Rectal smooth muscle tissue (tissue), 1 donor: ENCODE measurements around the gene UBL3.

Source experiments
- H3K27ac ChIP-seq: one replicate; pipeline ENCODE4 v1.7.0; 2013; ENCODE audit warnings: low read depth, low read length, inconsistent platforms
- H3K27me3 ChIP-seq: one replicate; pipeline ENCODE4 v1.7.0; 2013; ENCODE audit warnings: low read length; ENCODE audit not compliant: control insufficient read depth, insufficient read depth
- H3K36me3 ChIP-seq: one replicate; pipeline ENCODE4 v1.7.0; 2013; ENCODE audit warnings: low read length; ENCODE audit not compliant: control insufficient read depth, insufficient read depth
- H3K4me1 ChIP-seq: one replicate; pipeline ENCODE4 v1.7.0; 2013; ENCODE audit warnings: low read length; ENCODE audit not compliant: control insufficient read depth, insufficient read depth
- H3K4me3 ChIP-seq: one replicate; pipeline ENCODE4 v1.7.0; 2013; ENCODE audit warnings: low read length
- H3K9ac ChIP-seq: one replicate; pipeline ENCODE4 v1.7.0; 2013; ENCODE audit warnings: low read length

UBL3 gene

DNA sequence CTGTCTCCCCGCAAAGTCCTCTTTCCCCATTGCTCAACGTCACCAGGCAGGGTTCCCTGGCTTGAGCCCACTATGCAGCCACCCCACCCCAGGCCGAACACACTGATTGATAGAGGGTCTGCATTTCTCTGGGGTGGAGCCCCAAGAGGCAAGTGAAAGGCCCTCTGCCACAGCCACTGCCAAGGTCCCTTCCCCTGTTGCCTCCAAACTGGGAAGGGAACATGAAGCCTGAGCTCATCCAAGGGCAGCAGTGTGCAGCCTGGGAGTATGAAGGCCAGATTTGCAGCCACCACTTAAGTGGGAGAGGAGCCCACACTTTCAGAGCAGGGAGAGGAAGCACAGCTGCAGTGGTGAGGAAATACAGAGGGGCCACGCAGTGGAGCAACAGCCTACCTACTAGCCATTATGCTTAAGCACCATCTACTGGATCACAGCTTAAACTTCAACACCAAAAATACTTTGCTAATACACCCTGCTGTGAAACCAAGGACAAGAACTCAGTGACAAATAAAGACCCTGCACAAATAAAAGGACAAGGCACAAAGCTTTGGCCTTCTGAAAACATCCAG is 48.6 kb downstream of the UBL3 start:
- no peak overlapping the region for H3K4me3 ChIP-seq

DNA sequence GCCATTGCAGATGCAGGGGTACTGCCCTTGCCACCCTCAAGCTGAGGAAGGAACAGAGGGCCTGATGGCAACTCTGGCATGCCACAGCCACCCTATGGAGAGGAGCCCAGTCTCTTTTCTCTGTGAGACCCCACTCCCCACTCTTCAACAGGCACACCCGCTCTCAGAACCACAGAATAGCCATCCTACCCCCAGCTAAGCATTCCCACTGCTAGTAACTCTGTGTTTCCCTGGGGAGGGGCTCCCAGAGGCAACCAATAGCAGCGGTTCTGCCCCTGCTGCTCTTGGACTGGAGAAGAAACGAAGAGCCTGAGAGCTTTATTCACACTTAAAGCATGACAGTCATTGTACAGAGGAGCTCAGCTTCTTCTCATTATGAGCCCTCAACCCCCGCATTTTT is 49.3 kb downstream of the UBL3 start:
- Histone ChIP-seq H3K9ac (no peak overlapping the region), H3K4me3 (no peak overlapping the region), H3K27ac (no peak overlapping the region), H3K36me3 (no peaks in the 10 kb centered on the region), H3K27me3 (no peaks in the 10 kb centered on the region), H3K4me1 (no peaks in the 10 kb centered on the region)

More for the DNA sequence above, 48.6 kb downstream of the UBL3 start:
- no peak overlapping the region for H3K27ac ChIP-seq
- H3K4me1 ChIP-seq: no peaks in the 10 kb centered on the region
- H3K36me3 ChIP-seq: no peaks in the 10 kb centered on the region
- H3K9ac ChIP-seq: no peak overlapping the region
- no peaks in the 10 kb centered on the region for H3K27me3 ChIP-seq

DNA sequence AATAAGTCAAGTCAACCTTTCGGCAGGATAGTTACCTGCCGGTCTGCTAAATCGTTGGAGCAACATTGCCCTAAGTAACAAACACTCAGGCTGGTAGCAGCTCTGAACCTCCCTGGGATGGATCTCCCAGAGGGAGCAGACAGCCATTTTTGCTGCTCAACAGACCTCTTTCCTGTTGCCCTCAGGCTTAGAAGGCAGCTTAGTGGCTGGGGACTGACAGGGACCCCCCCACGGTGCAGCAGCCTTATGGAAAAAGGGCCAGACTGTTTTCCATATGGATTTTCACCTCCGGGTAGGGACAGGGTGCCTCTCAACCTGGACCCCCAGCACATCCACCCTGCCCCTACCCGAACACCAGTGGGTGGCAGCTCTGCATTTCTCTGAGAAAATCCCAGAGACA is 49.7 kb downstream of the UBL3 start:
- Histone ChIP-seq H3K4me3 (no peak overlapping the region), H3K4me1 (no peaks in the 10 kb centered on the region), H3K27me3 (no peaks in the 10 kb centered on the region), H3K36me3 (no peaks in the 10 kb centered on the region), H3K9ac (no peak overlapping the region), H3K27ac (no peak overlapping the region)

GRCh38 chr13:29799041-29799440 is 51.4 kb downstream of the UBL3 start:
- no peak overlapping the region for H3K9ac ChIP-seq
- H3K27ac ChIP-seq: no peak overlapping the region
- H3K27me3 ChIP-seq: no peaks in the 10 kb centered on the region
- H3K4me1 ChIP-seq: no peaks in the 10 kb centered on the region
- H3K36me3 ChIP-seq: no peaks in the 10 kb centered on the region
- H3K4me3 ChIP-seq: no peak overlapping the region

DNA sequence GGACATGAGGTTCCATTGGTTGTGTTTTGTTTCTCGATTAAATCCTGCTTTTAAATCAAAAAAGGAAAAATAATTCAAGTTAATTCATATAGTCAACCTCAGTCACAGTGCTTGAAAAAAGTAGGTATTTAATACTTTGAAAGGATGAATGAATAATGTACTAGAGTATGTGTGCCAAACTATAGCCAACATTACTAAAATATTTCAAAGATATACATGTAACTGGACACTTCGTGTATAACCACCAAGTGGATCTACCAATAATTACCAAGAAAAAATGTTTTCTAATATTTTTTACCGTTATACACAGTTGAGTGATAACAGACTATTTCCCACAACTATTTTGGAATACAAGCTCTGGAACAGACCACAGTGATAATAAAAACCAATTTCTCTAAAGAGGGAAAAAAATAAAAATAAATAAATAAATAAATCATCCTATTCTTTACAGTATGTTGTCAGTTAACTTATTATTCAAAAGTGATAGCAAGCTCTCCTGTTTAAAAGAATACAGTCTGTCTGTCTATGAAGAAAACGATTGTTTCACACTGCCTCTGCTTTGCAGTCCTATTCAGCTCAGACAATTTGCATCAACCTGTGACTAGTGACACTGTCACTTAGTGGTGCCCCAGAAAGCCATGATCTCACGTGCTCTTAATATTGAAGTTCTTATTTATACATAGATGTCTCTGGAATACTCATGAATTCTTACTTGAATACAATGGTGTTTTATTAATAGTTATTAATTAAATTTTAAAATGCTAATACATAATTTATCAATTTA is 58.2 kb downstream of the UBL3 start:
- peaks cover 2% of the 10 kb centered on the region for H3K4me1 ChIP-seq
- H3K27me3 ChIP-seq: no peaks in the 10 kb centered on the region
- no peak overlapping the region for H3K4me3 ChIP-seq
- no peak overlapping the region for H3K9ac ChIP-seq
- no peak overlapping the region for H3K27ac ChIP-seq
- no peaks in the 10 kb centered on the region for H3K36me3 ChIP-seq

GRCh38 chr13:29791508-29791907 is 58.9 kb downstream of the UBL3 start:
- Histone ChIP-seq H3K4me1 (peaks cover 2% of the 10 kb centered on the region), H3K9ac (no peak overlapping the region), H3K27ac (no peak overlapping the region), H3K4me3 (no peak overlapping the region), H3K27me3 (no peaks in the 10 kb centered on the region), H3K36me3 (no peaks in the 10 kb centered on the region)

DNA sequence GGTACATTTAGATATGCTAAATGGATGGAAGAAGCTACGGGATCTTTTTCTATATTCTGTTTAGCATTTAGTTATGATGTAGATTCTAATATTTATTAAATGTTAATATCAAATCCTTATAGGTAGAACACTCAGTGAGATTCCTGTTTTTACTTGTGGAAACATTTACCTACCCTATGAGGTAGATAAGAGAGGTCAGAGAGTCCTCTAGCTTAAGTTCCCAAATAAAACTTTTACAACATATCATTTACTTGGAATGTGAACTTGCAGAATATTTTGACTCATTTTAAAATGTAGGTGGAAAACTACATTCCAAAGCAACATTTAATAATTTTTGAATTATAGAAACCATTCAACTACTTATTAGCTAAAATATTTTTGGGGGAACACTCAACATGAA is 63.7 kb downstream of the UBL3 start:
- Histone ChIP-seq H3K4me1 (peaks cover 2% of the 10 kb centered on the region), H3K4me3 (no peak overlapping the region), H3K27me3 (no peaks in the 10 kb centered on the region), H3K9ac (no peak overlapping the region), H3K27ac (no peak overlapping the region), H3K36me3 (no peaks in the 10 kb centered on the region)

- peaks cover 2% of the 10 kb centered on the region for H3K4me1 ChIP-seq
- H3K36me3 ChIP-seq: no peaks in the 10 kb centered on the region
- no peak overlapping the region for H3K27ac ChIP-seq
- H3K4me3 ChIP-seq: no peak overlapping the region
- H3K27me3 ChIP-seq: no peaks in the 10 kb centered on the region
- H3K9ac ChIP-seq: no peak overlapping the region
These were observed 64.4 kb downstream of the UBL3 start for GRCh38 chr13:29785978-29786377.

- H3K4me1 ChIP-seq: peaks cover 1% of the 10 kb centered on the region
These were observed 67.6 kb downstream of the UBL3 start for GRCh38 chr13:29782798-29783197.

DNA sequence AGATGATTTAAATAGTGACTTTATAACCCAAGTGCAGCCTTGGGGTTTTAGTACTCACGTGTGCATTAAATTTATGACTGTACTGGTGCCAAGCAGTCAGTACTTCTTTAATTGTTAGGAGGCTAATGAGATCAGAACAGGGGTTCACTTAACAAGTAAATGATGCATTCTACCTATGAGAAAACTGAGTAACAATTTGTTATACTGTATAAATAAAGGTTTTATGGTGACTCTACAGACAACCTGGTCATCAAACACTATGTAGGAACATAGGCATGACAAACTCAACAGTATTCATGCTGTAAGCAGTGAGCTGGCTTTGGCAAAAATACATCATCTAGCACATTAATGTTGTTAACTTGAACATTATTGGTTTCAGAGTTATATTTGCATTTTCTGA is 75.6 kb downstream of the UBL3 start:
- H3K27ac ChIP-seq: no peak overlapping the region
- no peak overlapping the region for H3K9ac ChIP-seq
- no peaks in the 10 kb centered on the region for H3K36me3 ChIP-seq
- H3K27me3 ChIP-seq: no peaks in the 10 kb centered on the region
- no peak overlapping the region for H3K4me3 ChIP-seq
- H3K4me1 ChIP-seq: no peaks in the 10 kb centered on the region

More at GRCh38 chr13:29782798-29783197, 67.6 kb downstream of the UBL3 start:
- no peak overlapping the region for H3K4me3 ChIP-seq
- H3K36me3 ChIP-seq: no peaks in the 10 kb centered on the region
- no peak overlapping the region for H3K27ac ChIP-seq
- no peaks in the 10 kb centered on the region for H3K27me3 ChIP-seq
- H3K9ac ChIP-seq: no peak overlapping the region

DNA sequence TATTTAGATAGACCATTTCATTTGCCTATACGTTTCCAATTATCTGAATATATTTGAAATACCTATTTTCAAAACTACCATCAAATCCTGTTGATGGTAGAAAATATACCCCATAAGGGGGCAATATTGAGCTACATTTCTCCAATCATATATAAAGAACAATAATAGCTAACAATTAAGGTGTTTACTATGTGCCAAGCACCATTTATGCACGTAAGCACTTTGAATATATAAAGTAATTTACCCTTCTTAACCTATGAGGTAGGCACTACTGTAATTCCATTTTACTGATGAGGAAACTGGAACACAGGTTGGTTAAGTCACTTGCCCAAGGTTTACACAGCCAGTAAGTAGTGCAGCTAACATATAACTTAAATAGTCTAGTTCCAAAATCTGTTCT is 79.2 kb downstream of the UBL3 start:
- Histone ChIP-seq H3K36me3 (no peaks in the 10 kb centered on the region), H3K4me3 (no peak overlapping the region), H3K27me3 (no peaks in the 10 kb centered on the region), H3K27ac (no peak overlapping the region), H3K4me1 (no peaks in the 10 kb centered on the region), H3K9ac (no peak overlapping the region)

GRCh38 chr13:29767006-29767405 is 83.4 kb downstream of the UBL3 start:
- no peak overlapping the region for H3K4me3 ChIP-seq
- no peak overlapping the region for H3K27ac ChIP-seq
- H3K27me3 ChIP-seq: no peaks in the 10 kb centered on the region
- H3K4me1 ChIP-seq: no peaks in the 10 kb centered on the region
- H3K9ac ChIP-seq: no peak overlapping the region
- H3K36me3 ChIP-seq: no peaks in the 10 kb centered on the region
